Keratinocyte (primary cell): ENCODE data around the gene GLDC.

Experiments
- EZH2 ChIP-seq: IDR thresholded peaks from one replicate; pipeline ENCODE4 v1.6.1; 2012; ENCODE audit warnings: inconsistent platforms, mild to moderate bottlenecking, low read length, moderate library complexity
- TF ChIP-seq, protein P1 (sequence below), 3 experiments: IDR thresholded peaks in 1 of 3; conservative IDR thresholded peaks in 1 of 3; optimal IDR thresholded peaks in 1 of 3; 2 replicates in 2 of 3; 3 replicates in 1 of 3; pipeline versions ENCODE3 to v1.5.1; 2011; ENCODE audit warnings: low read length in 3 of 3, mild to moderate bottlenecking in 3 of 3, moderate library complexity in 2 of 3, control low read depth in 1 of 3, inconsistent platforms in 1 of 3; ENCODE audit not compliant: insufficient read depth in 2 of 3; ENCODE audit errors: extremely low read depth in 1 of 3

DNA sequence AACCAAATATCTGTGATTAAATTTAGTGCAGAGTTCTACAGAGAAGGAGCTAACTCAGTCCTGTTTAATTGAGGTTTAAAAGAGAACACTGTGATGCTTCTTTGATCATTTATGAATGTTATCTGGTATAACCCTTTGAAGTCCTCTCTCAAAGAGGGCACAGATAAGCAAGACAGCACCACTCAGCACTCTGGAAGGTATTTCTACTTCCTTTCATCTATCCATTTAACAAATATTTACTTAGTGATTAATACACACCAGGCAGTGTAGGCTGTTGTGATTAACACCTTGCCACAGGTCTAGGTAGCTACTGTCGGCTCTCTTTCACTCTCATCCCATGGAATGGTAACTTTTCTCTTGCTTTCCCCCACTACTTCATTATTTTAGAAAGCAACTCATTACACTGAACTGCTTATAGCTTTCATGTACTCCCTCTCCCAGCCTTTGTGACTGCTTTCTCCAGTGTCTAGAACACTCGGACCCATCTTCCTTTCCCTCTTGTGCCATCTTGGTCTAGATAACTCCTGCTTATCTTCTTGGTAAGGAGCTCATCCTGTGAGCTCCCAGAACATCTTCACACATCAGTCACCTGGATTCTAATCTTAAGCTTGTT is 54.7 kb downstream of the GLDC start:
- TF ChIP-seq, protein P1, sequence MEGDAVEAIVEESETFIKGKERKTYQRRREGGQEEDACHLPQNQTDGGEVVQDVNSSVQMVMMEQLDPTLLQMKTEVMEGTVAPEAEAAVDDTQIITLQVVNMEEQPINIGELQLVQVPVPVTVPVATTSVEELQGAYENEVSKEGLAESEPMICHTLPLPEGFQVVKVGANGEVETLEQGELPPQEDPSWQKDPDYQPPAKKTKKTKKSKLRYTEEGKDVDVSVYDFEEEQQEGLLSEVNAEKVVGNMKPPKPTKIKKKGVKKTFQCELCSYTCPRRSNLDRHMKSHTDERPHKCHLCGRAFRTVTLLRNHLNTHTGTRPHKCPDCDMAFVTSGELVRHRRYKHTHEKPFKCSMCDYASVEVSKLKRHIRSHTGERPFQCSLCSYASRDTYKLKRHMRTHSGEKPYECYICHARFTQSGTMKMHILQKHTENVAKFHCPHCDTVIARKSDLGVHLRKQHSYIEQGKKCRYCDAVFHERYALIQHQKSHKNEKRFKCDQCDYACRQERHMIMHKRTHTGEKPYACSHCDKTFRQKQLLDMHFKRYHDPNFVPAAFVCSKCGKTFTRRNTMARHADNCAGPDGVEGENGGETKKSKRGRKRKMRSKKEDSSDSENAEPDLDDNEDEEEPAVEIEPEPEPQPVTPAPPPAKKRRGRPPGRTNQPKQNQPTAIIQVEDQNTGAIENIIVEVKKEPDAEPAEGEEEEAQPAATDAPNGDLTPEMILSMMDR (optimal IDR thresholded peaks at IDR 0.05 in 1 of 3, IDR thresholded peaks at IDR 0.05 in 1 of 3, conservative IDR thresholded peaks at IDR 0.05 in 1 of 3; ENCODE audit: extremely low read depth in 1 of 3, insufficient read depth in 2 of 3, low read length in 3 of 3) = no peak
- TF ChIP-seq EZH2 = no peak
